LNCAP (cell line): ENCODE data around the gene PROZ.

Experiments
- CTCF ChIP-seq: fragments of 450-650 bp; IDR thresholded peaks from 2 replicates; pipeline ENCODE4 v1.5.1; 2017; ENCODE audit warnings: mild to moderate bottlenecking

PROZ gene

GRCh38 chr13:113218586-113218985 is 60.1 kb downstream of the PROZ start:
- TF ChIP-seq CTCF, result no peak

GRCh38 chr13:113219256-113219940 is 61.0 kb downstream of the PROZ start:
- no peak for TF ChIP-seq CTCF

DNA sequence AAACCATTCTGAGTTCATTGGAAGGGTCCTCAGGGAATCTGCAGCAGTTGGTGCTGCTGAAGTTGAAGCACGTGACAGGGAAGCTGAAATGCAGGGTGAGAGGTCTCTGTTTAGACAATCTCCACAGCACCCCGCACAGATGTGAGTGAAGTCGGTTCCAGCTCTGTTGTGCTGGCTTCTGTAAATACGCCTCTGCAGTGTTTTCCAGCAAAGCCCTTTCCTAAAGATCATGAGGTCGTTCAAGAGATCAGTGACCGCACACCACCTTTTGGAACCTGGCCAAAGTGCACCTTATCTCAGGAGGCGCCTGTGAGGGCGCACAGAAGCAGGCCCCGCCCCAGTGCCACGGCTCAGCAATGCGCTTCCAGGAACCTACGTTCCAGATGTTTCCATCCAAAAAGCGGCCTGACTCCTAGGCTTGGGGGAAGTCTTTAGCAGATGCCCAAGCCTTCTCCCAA is 61.7 kb downstream of the PROZ start:
- no peak for TF ChIP-seq CTCF

GRCh38 chr13:113220877-113221276 is 62.4 kb downstream of the PROZ start:
- no peak for TF ChIP-seq CTCF
